MG63 (cell line): ENCODE measurements around the gene B9D2. TPM values are rescaled to one million over a fixed set of nuclear protein-coding genes. Genes with fewer than 3 reads are reported as not detected.

Experiments
- DNase-seq: peaks from one replicate; pipeline ENCODE4 v3.0.0-alpha.2; 2020
- H3K27me3 ChIP-seq: fragments of 250-450 bp; sonication (Bioruptor Pico); 2 replicates; pipeline ENCODE4 v1.5.1; 2020; ENCODE audit warnings: mild to moderate bottlenecking, moderate library complexity
- H3K36me3 ChIP-seq: fragments of 250-450 bp; sonication (Bioruptor Pico); 2 replicates; pipeline ENCODE4 v1.5.1; 2020; ENCODE audit warnings: mild to moderate bottlenecking, moderate library complexity
- H3K4me3 ChIP-seq: fragments of 250-450 bp; sonication (Bioruptor Pico); 2 replicates; pipeline ENCODE4 v1.5.1; 2020; ENCODE audit warnings: mild to moderate bottlenecking, moderate library complexity
- H3K9me3 ChIP-seq: fragments of 250-450 bp; sonication (Bioruptor Pico); 2 replicates; pipeline ENCODE4 v1.5.1; 2020; ENCODE audit warnings: mild to moderate bottlenecking, moderate library complexity
- total RNA-seq: library from RNA; depleted of rRNA; stranded (reverse); fragments of >200 nt; shearing (Covaris generic); gene quantifications from 2 replicates; pipeline ENCODE4 v1.2.3, GENCODE V29; 2014; ENCODE audit warnings: low replicate concordance; rRNA removed

Gene B9D2
- total RNA-seq, 1 experiment from 2014 or later, result 31.0 TPM

DNA sequence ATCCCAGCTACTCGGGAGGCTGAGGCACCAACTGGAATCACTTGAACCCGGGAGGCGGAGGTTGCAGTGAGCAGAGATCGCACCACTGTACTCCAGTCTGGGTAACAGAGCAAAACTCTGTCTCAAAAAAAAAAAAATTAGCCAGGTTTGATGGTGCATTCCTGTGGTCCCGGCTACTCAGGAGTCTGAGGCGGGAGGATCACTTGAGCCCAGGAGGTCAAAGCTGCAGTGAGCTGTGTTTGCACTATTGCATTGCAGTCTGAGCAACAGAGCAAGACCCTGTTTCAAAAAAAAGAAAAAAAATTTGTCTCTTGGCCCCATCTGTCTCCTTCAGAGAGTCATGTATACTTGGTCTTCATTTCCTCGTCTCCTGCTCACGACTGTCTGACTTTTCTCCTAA is 52.3 kb downstream of the B9D2 start:
- peak overlapping the region; percentile 91 for H3K4me3 ChIP-seq
- DNase-seq, result no peak
- no peaks in the 10 kb centered on the region for H3K9me3 ChIP-seq
- no peaks in the 10 kb centered on the region for H3K27me3 ChIP-seq
- H3K36me3 ChIP-seq, result peaks cover 65% of the 10 kb centered on the region

DNA sequence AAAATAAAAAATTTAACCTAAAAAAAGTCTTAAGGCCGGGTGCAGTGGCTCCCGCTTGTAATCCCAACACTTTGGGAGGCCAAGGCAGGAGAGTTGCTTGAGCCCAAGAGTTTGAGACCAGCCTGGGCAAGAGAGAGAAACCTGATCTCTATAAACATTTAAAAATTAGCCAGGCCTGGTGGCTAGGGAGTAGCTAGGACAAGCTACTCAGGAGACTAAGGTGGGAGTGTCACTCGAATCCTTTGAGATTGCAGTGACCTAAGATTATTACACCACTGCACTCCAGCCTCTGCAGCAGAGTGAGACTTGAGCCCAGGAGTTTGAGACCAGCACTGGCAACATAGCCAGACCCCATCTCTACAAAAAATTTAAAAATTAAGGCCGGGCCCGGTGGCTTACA is 52.9 kb downstream of the B9D2 start:
- DNase-seq, result no peak

DNA sequence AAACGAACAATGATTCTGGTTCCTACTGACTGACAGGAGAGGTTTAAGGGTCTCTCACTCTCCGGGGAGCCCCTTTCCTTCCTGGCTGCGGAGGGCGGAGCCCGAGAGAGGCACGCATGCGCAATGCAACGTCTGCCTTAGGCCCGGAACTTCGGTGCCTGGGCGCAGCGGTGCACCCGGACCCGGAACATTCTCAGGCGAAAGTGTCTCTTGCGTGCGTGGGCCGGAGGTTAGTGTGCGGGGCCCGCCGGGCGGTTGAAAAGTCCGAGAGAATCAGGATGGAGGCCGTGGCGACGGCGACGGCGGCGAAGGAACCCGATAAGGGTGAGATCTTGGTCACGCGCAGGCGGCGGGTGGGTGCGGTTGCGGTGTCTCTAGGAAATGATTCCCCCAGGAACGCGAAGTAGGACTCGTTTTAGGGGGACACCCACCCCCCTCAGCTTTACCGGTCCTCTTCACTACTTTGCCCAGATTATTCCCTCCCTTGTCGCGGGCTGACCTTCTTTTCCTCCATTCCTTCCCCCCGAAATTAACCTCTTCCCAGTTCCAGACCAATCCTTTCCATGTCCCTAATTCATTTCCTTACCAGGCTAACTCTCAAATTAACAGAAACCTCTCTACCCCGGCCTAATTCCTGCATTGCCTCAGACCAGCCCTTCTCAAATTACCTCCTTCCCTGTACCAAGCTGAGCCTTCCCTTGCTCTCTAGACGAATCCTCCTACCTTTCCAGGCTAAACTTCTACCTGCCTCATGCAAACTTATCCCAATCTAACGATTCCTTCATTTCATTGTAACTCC is 53.7 kb downstream of the B9D2 start, which contains the start of gene CCDC97:
Gene CCDC97 (plus strand): TSS at position 140 of the 799 bp plus-strand sequence. CDS start 139 bp downstream, at position 279.
- H3K27me3 ChIP-seq, result no peaks in the 10 kb centered on the region
- DNase-seq, result peak; percentile 86
- H3K9me3 ChIP-seq, result no peaks in the 10 kb centered on the region
- peak within 1 kb of the TSS; percentile 91 for H3K4me3 ChIP-seq
- peaks cover 66% of the 10 kb centered on the region for H3K36me3 ChIP-seq

More for the DNA sequence above, 52.9 kb downstream of the B9D2 start:
- H3K36me3 ChIP-seq, result peaks cover 65% of the 10 kb centered on the region
- no peaks in the 10 kb centered on the region for H3K9me3 ChIP-seq
- no peaks in the 10 kb centered on the region for H3K27me3 ChIP-seq
- peak overlapping the region; percentile 91 for H3K4me3 ChIP-seq

DNA sequence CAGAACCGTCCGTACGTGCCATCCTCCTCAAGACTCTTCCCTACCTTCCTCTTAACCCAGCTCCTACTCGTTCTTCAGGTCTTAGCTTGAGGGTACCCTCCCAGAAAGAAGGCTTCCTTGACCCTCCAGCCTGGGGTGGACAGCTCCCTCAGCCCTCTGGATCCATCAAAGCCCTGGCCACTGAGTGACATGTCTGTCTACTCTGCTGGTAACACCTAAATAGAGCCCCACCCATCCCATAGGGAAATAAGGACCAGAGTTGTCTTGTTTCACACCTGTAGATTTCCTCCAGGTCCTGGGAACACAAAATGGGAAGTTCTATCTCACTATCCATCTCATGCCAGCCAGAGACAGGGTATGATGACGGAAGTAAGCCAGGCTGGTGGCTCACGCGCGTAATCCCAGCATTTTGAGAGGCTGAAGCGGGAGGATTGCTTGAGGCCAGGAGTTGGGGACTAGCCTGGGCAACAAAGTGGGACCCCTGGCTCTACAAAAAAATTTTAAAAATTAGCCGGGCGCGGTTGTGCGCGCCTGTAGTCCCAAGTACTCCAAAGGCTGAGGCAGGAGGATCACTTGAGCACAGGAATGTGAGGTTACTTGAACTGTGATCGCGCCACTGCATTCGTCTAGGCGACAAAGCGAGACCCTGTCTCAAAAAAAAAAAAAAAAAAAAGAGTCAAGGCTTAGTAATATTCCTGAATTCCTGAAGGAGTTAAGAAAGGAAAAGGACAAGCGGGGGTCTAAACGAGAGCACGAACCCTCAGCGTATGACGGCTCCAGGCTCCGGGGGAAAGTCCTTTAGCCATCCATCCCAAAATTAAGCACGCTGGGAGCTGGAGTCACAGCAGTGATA is 54.5 kb downstream of the B9D2 start:
- no peak for DNase-seq
- H3K36me3 ChIP-seq, result peaks cover 69% of the 10 kb centered on the region
- peak overlapping the region; percentile 91 for H3K4me3 ChIP-seq
- no peaks in the 10 kb centered on the region for H3K9me3 ChIP-seq
- no peaks in the 10 kb centered on the region for H3K27me3 ChIP-seq

DNA sequence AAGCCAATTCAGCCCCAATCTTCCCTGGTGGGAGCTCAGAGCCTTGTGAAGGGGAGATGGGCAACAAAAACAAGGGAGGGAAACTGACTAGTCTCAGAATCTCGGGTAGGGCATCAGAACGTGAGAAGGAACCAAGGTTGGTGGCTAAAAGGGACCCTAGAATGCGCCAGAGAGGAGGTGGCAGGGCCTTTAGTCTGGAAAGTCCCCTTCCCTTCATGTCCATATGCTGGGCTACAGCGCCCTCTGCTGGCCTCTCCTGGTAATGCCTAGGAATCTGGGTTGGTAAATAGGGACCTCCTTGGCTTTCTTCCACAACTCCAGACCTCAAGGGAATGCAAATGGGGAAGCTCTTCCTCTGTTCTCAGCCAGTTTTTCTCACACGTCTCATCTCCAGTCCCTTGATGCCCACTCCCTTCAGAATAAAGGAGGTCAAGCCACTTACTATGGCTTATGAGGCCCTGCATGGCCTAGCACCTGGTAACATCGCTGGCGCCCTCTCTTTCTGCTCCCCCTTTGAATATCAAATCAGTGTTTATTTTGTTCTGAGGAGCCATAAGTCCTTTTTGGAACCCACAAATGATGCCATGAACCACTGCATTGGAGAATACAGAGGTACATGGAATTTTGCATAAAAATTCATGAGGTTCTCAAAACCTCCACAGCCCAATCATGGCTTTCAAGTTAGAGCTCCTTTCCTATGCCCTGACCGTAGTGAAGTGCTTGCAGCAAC is 55.3 kb downstream of the B9D2 start:
- H3K27me3 ChIP-seq, result no peaks in the 10 kb centered on the region
- peak; percentile 81 for DNase-seq
- H3K4me3 ChIP-seq, result peak overlapping the region; percentile 91
- peaks cover 69% of the 10 kb centered on the region for H3K36me3 ChIP-seq
- no peaks in the 10 kb centered on the region for H3K9me3 ChIP-seq

DNA sequence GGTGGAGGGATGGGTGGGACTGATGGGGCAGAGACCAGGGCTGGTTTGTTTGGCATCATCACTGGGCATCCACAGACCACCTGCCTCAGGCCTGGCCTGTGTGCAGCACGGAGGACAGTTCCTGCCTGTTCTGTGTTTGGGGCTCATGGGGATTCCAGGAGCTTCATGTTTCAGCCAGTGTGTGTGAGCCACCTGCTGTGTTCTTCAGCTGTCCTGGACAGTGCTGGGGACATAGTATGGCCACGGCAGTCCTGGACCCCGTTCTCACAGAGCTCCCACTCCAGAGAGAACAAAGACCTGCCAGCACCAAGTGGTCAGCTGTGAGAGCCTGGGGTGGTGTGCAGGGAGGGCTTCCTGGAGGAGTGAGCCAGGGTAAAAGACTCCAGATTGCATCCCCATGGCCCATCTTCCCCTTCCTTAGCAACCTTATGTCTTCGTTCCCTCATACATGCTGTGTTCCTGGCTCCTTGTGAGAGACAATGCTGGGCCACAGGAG is 55.9 kb downstream of the B9D2 start:
- DNase-seq, result no peak
- no peaks in the 10 kb centered on the region for H3K9me3 ChIP-seq
- H3K27me3 ChIP-seq, result no peaks in the 10 kb centered on the region
- no peak overlapping the region for H3K4me3 ChIP-seq
- peaks cover 69% of the 10 kb centered on the region for H3K36me3 ChIP-seq

DNA sequence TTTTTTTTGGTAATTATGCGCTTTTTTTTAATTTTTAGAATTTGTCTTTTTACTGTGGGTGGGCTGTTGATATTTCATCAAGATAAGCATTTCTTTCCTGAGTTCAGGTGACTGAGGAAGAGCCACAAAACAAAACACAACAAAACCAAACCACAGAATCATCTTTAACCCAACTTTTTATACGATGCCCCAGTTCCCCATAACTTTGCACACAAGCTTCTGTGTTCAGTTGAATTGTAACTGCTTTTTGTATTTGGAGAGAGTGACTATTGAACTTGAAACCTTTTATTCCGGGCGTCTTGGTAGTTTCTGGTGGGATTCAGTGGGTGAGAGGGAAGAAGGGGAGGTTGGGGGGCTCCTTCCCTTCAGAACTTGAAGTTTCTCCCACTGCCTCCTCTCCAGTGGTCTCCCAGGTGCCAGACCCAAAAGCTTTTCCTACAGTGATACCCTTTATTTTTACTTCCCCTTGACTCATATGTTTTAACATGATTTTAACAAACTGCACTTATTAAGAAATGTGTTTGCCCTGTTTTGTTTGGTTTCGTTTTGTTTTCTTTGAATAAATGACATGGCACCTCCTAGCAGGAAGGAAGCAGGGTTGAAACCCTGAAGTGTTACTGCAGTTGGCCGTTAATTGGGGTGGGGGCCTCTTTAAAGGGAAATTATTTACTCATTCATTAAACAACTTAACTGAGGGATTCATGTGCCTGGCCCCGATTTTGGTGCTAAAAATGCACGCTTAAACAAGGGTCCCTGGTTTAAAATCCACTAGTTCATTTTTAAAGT is 56.7 kb downstream of the B9D2 start:
- peaks cover 69% of the 10 kb centered on the region for H3K36me3 ChIP-seq
- H3K27me3 ChIP-seq, result no peaks in the 10 kb centered on the region
- DNase-seq, result no peak
- no peak overlapping the region for H3K4me3 ChIP-seq
- H3K9me3 ChIP-seq, result no peaks in the 10 kb centered on the region

DNA sequence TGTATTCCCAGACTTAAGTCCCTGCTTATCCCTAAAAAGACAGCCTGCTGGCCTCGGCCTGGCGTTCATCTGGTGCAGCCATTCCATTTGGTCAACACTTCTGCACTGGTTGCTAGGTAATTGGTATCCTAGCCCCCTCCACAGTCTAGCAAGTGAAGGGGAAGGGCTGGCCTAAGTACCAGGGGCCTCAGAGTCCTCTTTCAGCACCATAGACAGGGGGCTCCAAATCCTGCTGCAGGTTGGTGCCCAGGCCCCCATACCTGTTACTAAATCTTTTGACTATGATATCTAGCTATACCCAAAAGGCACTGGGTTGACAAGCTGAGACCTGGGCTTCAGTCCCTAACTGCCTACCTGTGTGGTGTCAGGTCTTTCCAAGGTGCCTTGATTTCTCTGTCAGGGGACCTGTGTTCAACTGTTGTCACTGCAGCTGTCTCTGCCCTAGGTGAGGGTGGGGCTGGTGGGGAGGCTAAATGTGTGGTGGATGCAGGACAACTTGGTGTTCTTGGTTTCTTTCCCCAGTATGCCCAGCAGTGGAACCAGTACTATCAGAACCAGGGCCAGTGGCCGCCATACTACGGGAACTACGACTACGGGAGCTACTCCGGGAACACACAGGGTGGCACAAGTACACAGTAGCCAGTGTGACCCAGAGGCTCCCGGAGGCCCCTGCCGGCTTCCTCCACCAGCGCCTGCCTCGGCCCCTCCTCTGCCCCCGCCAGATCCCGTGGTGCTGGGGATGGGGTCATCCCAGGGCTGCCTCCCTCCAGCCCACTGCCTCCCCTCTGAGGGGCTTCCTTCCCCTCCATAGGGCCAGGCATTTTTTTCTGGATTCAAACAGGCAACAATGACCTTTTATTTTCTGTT is 57.8 kb downstream of the B9D2 start:
- no peaks in the 10 kb centered on the region for H3K9me3 ChIP-seq
- peaks cover 74% of the 10 kb centered on the region for H3K36me3 ChIP-seq
- no peak for DNase-seq
- no peaks in the 10 kb centered on the region for H3K27me3 ChIP-seq
- no peak overlapping the region for H3K4me3 ChIP-seq

DNA sequence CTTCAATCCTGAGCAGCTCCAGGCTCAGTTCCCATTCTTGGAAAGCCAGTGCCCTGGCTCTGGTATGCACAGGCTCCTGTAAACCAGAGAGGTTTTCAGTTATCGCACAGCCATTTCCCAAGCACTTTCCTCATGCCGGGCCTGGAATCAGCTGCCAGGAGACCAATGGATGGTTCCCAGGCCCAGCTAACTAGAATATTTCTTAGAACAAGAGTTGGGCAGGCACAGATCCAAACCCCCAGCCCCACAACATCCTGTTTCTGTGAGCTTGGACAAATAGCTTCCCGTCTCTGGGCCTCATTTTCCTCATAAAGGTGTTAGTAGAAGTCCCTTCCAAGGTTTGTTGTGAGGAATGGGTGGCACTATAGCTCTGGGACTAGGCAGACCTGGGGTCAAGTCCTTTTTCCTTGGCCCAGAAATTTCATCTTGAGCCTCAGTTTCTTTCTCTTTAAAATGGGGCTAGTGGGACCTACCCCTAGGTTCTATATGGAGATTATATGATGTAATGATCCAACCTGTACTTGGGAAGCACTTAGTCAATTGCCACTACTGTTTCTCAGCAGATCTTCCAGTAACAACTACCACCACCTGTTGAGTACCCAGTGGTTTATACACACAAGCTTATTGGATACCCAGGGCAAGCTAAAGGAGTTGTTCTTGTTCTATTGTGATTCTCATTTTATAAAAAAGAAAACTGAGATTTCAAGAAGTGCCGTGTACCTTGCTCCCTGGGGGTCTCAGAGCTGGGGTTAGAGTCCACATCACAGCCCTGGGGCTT is 59.1 kb downstream of the B9D2 start:
- Histone ChIP-seq H3K27me3 (no peaks in the 10 kb centered on the region), H3K9me3 (no peaks in the 10 kb centered on the region), H3K4me3 (no peak overlapping the region), H3K36me3 (peaks cover 87% of the 10 kb centered on the region)
- no peak for DNase-seq

Other genes starting within 250 kb of the B9D2 start
- gene CYP2F1, start 249.7 kb downstream of the B9D2 start, total RNA-seq, result not detected in 2 replicates
- gene CYP2S1, start 170.9 kb downstream of the B9D2 start, total RNA-seq, result 3.9 and 5.0 TPM in 2 replicates
- 294 and 355 TPM in 2 replicates for gene AXL, start 144.9 kb downstream of the B9D2 start, total RNA-seq
- gene HNRNPUL1, start 99.8 kb downstream of the B9D2 start, total RNA-seq, result 149 and 151 TPM in 2 replicates
- gene CCDC97, start 54.0 kb downstream of the B9D2 start, total RNA-seq, result 2.8 and 22.3 TPM in 2 replicates
- 5.6 and 8.6 TPM in 2 replicates for gene TGFB1, start 10.2 kb downstream of the B9D2 start, total RNA-seq
- 0.64 and 1.5 TPM in 2 replicates for gene TMEM91, start 12.4 kb upstream of the B9D2 start, total RNA-seq
- 64.6 and 95.3 TPM in 2 replicates for gene EXOSC5, start 33.2 kb upstream of the B9D2 start, total RNA-seq
- 22.0 and 58.6 TPM in 2 replicates for gene BCKDHA, start 33.7 kb upstream of the B9D2 start, total RNA-seq
- gene B3GNT8, start 63.2 kb upstream of the B9D2 start, total RNA-seq, result not detected in 2 replicates
- 37.6 and 56.2 TPM in 2 replicates for gene DMAC2, start 75.8 kb upstream of the B9D2 start, total RNA-seq
- not detected in 2 replicates for gene ERICH4, start 79.0 kb upstream of the B9D2 start, total RNA-seq
- gene CEACAM21, start 212.0 kb upstream of the B9D2 start, total RNA-seq, result not detected in 2 replicates